Prostate gland (tissue), 2 donors: Measurements from ENCODE around the gene CCL27. TPM values are rescaled to one million over a fixed set of nuclear protein-coding genes. Genes with fewer than 3 reads are reported as not detected.

Experiments
- DNase-seq: peaks from one replicate; pipeline ENCODE4 v3.0.0-alpha.2; 2019; ENCODE audit warnings: low spot score
- H3K27ac ChIP-seq, 2 donors: fragments of 200-600 bp; sonication (generic); 2 replicates each; pipeline ENCODE4 v1.5.1; 2017 to 2019
- H3K27me3 ChIP-seq: fragments of 200-600 bp; sonication (generic); replicated peaks from 2 replicates; pipeline ENCODE4 v1.5.1; 2019; ENCODE audit not compliant: insufficient read depth
- H3K36me3 ChIP-seq, 2 donors: fragments of 200-600 bp; sonication (generic); 1 replicate in 1 of 2; 2 replicates in 1 of 2; pipeline versions ENCODE4 v1.5.1 to v1.8.1; 2017 to 2019
- H3K4me1 ChIP-seq: fragments of 200-600 bp; sonication (generic); replicated peaks from 2 replicates; pipeline ENCODE4 v1.5.1; 2019
- H3K4me3 ChIP-seq, 2 donors: fragments of 200-600 bp; sonication (generic); 2 replicates each; pipeline ENCODE4 v1.5.1; 2017 to 2019
- H3K9me3 ChIP-seq: fragments of 200-600 bp; sonication (generic); 2 replicates; pipeline ENCODE4 v1.5.1; 2017
- CTCF ChIP-seq, 4 experiments: fragments of 200-600 bp in 2 of 4; fragments of 450-650 bp in 2 of 4; sonication (generic) in 2 of 4; IDR thresholded peaks; 1 replicate in 3 of 4; 2 replicates in 1 of 4; pipeline ENCODE4 v1.5.1; 2016 to 2019; ENCODE audit warnings: antibody characterized with exemption in 4 of 4, mild to moderate bottlenecking in 2 of 4, moderate library complexity in 2 of 4
- POLR2A ChIP-seq: fragments of 450-650 bp; IDR thresholded peaks from one replicate; pipeline ENCODE4 v1.6.1; 2016; ENCODE audit warnings: antibody characterized with exemption, mild to moderate bottlenecking
- POLR2AphosphoS5 ChIP-seq: sonication (generic); formaldehyde crosslinking; IDR thresholded peaks from one replicate; pipeline ENCODE4 v1.6.1; 2017; ENCODE audit warnings: antibody characterized with exemption
- WGBS: methylation state at CpG from one replicate; pipeline ENCODE4 v1.1.5; 2018; 5-methylcytosine and 5-hydroxymethylcytosine counted together
- intact Hi-C: fragments of 100-400 bp; cut with DNase I; formaldehyde crosslinking; loops from one replicate; pipeline ENCODE4 v1.14.2; 2022
- total RNA-seq, 2 donors: library from RNA; depleted of rRNA; stranded (reverse); fragments of >200 nt; gene quantifications; one replicate each; pipeline ENCODE4 v1.1.0, GENCODE V29; 2016

CCL27 gene
- total RNA-seq, 2 donors from 2014 or later = not detected

GRCh38 chr9:34652602-34653000 is 9.9 kb downstream of the CCL27 start:
- WGBS = 28% methylated on average over 5 of the region's 5 CpGs
- TF ChIP-seq POLR2AphosphoS5 = no peak
- no peak for TF ChIP-seq POLR2A
- TF ChIP-seq CTCF (IDR thresholded peaks at IDR 0.05) = no peak
- no peak for DNase-seq
- Histone ChIP-seq H3K4me3 (peak overlapping the region in 1 of 2 donors; percentile 23), H3K27me3 (no peaks in the 10 kb centered on the region), H3K9me3 (no peaks in the 10 kb centered on the region), H3K27ac (peak overlapping the region; percentile 79 to 83), H3K36me3 (peaks cover 4 to 5% of the 10 kb centered on the region in 2 donors), H3K4me1 (peaks cover 25% of the 10 kb centered on the region)
- intact Hi-C loops = no loop called here

- Histone ChIP-seq H3K36me3 (peaks cover 4 to 5% of the 10 kb centered on the region in 2 donors), H3K27ac (peak within 1 kb of the TSS; percentile 79 to 83), H3K9me3 (no peaks in the 10 kb centered on the region), H3K4me3 (peak within 1 kb of the TSS; percentile 23 to 31), H3K4me1 (peaks cover 28% of the 10 kb centered on the region), H3K27me3 (no peaks in the 10 kb centered on the region)
- intact Hi-C loops = no loop called here
- peak; percentile 73 for TF ChIP-seq POLR2AphosphoS5
- peak in 1 of 4 experiments; percentile 3 for TF ChIP-seq CTCF (IDR thresholded peaks at IDR 0.05)
- TF ChIP-seq POLR2A = peak; percentile 31
- 3% methylated on average over 24 of the region's 24 CpGs for WGBS
- DNase-seq = peak; percentile 80
Measured at GRCh38 chr9:34651876-34652601, 10.4 kb downstream of the CCL27 start, which contains the start of gene IL11RA. TSS of gene IL11RA (plus strand) at chr9:34652185. CDS start at chr9:34655218, 3,033 bp downstream.

- DNase-seq = no peak
- intact Hi-C loops = no loop called here
- Histone ChIP-seq H3K36me3 (peaks cover 4 to 5% of the 10 kb centered on the region in 2 donors), H3K4me3 (peak overlapping the region in 1 of 2 donors; percentile 31), H3K9me3 (no peaks in the 10 kb centered on the region), H3K27ac (peak overlapping the region; percentile 79 to 83), H3K27me3 (no peaks in the 10 kb centered on the region), H3K4me1 (peaks cover 28% of the 10 kb centered on the region)
- no peak for TF ChIP-seq CTCF (IDR thresholded peaks at IDR 0.05)
- TF ChIP-seq POLR2A = no peak
- no peak for TF ChIP-seq POLR2AphosphoS5
- 34% methylated on average over 4 of the region's 4 CpGs for WGBS
Measured at GRCh38 chr9:34651321-34651720, 11.1 kb downstream of the CCL27 start.

- Histone ChIP-seq H3K4me1 (peaks cover 28% of the 10 kb centered on the region), H3K9me3 (no peaks in the 10 kb centered on the region), H3K27ac (peak overlapping the region in 1 of 2 donors; percentile 79), H3K27me3 (no peaks in the 10 kb centered on the region), H3K4me3 (no peak overlapping the region), H3K36me3 (peaks cover 4 to 5% of the 10 kb centered on the region in 2 donors)
- 82% methylated on average over 5 of the region's 5 CpGs for WGBS
- TF ChIP-seq POLR2AphosphoS5 = no peak
- TF ChIP-seq POLR2A = no peak
- TF ChIP-seq CTCF (IDR thresholded peaks at IDR 0.05) = no peak
- intact Hi-C loops = no loop called here
- DNase-seq = no peak
Measured at GRCh38 chr9:34650816-34651215, 11.6 kb downstream of the CCL27 start.

- H3K4me3 ChIP-seq = no peak overlapping the region
- no peaks in the 10 kb centered on the region for H3K27me3 ChIP-seq
- peaks cover 4 to 5% of the 10 kb centered on the region in 2 donors for H3K36me3 ChIP-seq
- intact Hi-C loops = no loop called here
- H3K4me1 ChIP-seq = peaks cover 15% of the 10 kb centered on the region
- TF ChIP-seq POLR2A = no peak
- TF ChIP-seq POLR2AphosphoS5 = no peak
- TF ChIP-seq CTCF (IDR thresholded peaks at IDR 0.05) = no peak
- no peak overlapping the region for H3K27ac ChIP-seq
- 94% methylated on average over 8 of the region's 8 CpGs for WGBS
- no peaks in the 10 kb centered on the region for H3K9me3 ChIP-seq
- no peak for DNase-seq
Measured at GRCh38 chr9:34648673-34649072, 13.8 kb downstream of the CCL27 start.
